Fibroblast of lung (primary cell): Measurements from ENCODE around the gene MPRIP. TPM values are rescaled to one million over a fixed set of nuclear protein-coding genes. Genes with fewer than 3 reads are reported as not detected.

Experiments used
- DNase-seq, 2 donors: peaks; one replicate each; pipeline versions ENCODE4 v3.0.0 to v3.0.0-alpha.2; 2010; ENCODE audit warnings: low read depth in 2 of 2
- H2AFZ ChIP-seq: 2 replicates; pipeline ENCODE4 v1.5.1; 2012; ENCODE audit warnings: low read length, control low read depth, inconsistent platforms
- H3K27ac ChIP-seq: 2 replicates; pipeline ENCODE4 v1.5.1; 2011; ENCODE audit warnings: low read length, control low read depth; ENCODE audit not compliant: insufficient read depth
- H3K27me3 ChIP-seq: 2 replicates; pipeline ENCODE4 v1.5.1; 2011; ENCODE audit warnings: mild to moderate bottlenecking, low read length; ENCODE audit not compliant: control insufficient read depth, insufficient read depth
- H3K36me3 ChIP-seq: 2 replicates; pipeline ENCODE4 v1.5.1; 2011; ENCODE audit warnings: low read length; ENCODE audit not compliant: control insufficient read depth, insufficient read depth
- H3K4me1 ChIP-seq: 2 replicates; pipeline ENCODE4 v1.5.1; 2011; ENCODE audit warnings: low read length; ENCODE audit not compliant: control insufficient read depth, insufficient read depth; ENCODE audit errors: extremely low read depth
- H3K4me2 ChIP-seq: 2 replicates; pipeline ENCODE4 v1.5.1; 2011; ENCODE audit warnings: low read length, control low read depth; ENCODE audit not compliant: insufficient read depth; ENCODE audit errors: extremely low read depth
- H3K4me3 ChIP-seq, 4 experiments: fragments of 200-600 bp in 1 of 4; sonication (generic) in 1 of 4; replicated peaks in 1 of 4; 2 replicates each; pipeline ENCODE4 v1.5.1; 2011 to 2016; ENCODE audit warnings: low read length in 4 of 4, low read depth in 3 of 4, mild to moderate bottlenecking in 3 of 4, control low read depth in 2 of 4, inconsistent platforms in 1 of 4, mixed read lengths in 1 of 4; ENCODE audit not compliant: insufficient read depth in 1 of 4; ENCODE audit errors: control extremely low read depth in 1 of 4
- H3K79me2 ChIP-seq: 2 replicates; pipeline ENCODE4 v1.5.1; 2012; ENCODE audit warnings: mild to moderate bottlenecking, low read length, inconsistent platforms; ENCODE audit not compliant: control insufficient read depth, insufficient read depth
- H3K9ac ChIP-seq: 2 replicates; pipeline ENCODE4 v1.5.1; 2011; ENCODE audit warnings: mild to moderate bottlenecking, low read length, control low read depth; ENCODE audit not compliant: insufficient read depth
- H3K9me3 ChIP-seq: 2 replicates; pipeline ENCODE4 v1.5.1; 2012; ENCODE audit warnings: low read depth, low read length; ENCODE audit not compliant: control insufficient read depth, insufficient read depth
- H4K20me1 ChIP-seq: 2 replicates; pipeline ENCODE4 v1.5.1; 2011; ENCODE audit warnings: low read length; ENCODE audit not compliant: control insufficient read depth, insufficient read depth; ENCODE audit errors: extremely low read depth
- EZH2 ChIP-seq: IDR thresholded peaks from 2 replicates; pipeline ENCODE4 v1.5.1; 2012; ENCODE audit warnings: low read length, control low read depth, mild to moderate bottlenecking; ENCODE audit errors: missing control alignments
- polyA plus RNA-seq, 2 donors: library from polyadenylated mRNA; depleted of rRNA in 1 of 2; stranded (reverse) in 1 of 2; unstranded in 1 of 2; fragments of >200 nt; gene quantifications; 2 replicates each; pipeline ENCODE4 v1.2.1, GENCODE V29; 2011 to 2012; ENCODE audit warnings: missing spikeins in 1 of 2
- total RNA-seq: library from RNA; depleted of rRNA; stranded (reverse); fragments of >200 nt; gene quantifications from 2 replicates; pipeline ENCODE4 v1.2.1, GENCODE V29; 2014
- TF ChIP-seq, protein P1 (sequence below), 2 donors: IDR thresholded peaks in 1 of 2; conservative IDR thresholded peaks in 1 of 2; 1 replicate in 1 of 2; 2 replicates in 1 of 2; pipeline ENCODE4 v1.5.1; 2011 to 2012; ENCODE audit warnings: low read length in 2 of 2, control low read depth in 1 of 2, inconsistent platforms in 1 of 2, low read depth in 1 of 2, mild to moderate bottlenecking in 1 of 2

The MPRIP gene
- total and polyA plus RNA-seq, 2 donors (not counting 1 experiment from before 2014, with no cell fraction given), result 104 to 124 TPM

DNA sequence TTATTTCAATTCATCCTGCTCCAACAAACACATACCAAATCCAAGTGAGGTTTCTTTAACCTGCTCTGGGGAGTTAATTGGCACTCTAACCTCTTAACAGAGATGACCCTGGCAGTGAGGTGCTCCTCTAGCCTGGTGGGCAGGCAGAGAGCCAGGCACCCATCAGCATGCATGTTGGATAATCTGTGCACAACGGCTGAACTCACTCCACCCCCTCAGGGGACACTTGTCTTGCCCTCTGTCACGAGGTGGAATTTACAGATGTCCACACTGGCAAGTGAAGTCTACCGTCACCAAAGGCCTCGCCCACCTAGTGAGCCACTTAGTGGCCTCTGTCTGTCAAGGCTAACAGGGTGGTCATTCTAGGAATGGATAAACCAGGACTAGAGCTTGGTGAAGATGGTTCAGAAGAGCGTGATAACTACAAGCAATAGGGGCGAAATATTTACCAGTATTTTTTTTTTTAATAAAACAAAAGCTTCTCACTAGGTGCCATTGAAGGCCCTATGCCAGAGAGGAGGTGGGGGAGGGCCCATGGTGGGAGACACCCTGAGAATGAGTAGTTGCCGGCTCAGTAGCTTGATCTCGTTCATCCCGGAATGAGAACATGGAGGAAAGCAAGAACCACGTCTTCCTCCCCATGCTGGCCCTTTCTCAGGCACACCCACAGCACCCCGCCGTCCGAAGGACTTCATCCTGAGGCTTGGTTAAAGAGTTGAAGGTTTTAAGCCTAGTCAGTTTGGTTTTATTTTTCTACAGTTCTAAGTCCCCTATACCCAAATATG, 138.7 kb downstream of the MPRIP start:
- Histone ChIP-seq H3K27ac (no peak overlapping the region), H3K4me1 (peaks cover under 1% of the 10 kb centered on the region), H4K20me1 (no peaks in the 10 kb centered on the region), H3K4me3 (no peak overlapping the region), H3K9me3 (no peaks in the 10 kb centered on the region), H3K4me2 (no peak overlapping the region), H3K36me3 (peaks cover 29% of the 10 kb centered on the region), H3K79me2 (no peaks in the 10 kb centered on the region), H3K27me3 (no peaks in the 10 kb centered on the region), H3K9ac (no peak overlapping the region), H2AFZ (no peak overlapping the region)
- TF ChIP-seq, protein P1, sequence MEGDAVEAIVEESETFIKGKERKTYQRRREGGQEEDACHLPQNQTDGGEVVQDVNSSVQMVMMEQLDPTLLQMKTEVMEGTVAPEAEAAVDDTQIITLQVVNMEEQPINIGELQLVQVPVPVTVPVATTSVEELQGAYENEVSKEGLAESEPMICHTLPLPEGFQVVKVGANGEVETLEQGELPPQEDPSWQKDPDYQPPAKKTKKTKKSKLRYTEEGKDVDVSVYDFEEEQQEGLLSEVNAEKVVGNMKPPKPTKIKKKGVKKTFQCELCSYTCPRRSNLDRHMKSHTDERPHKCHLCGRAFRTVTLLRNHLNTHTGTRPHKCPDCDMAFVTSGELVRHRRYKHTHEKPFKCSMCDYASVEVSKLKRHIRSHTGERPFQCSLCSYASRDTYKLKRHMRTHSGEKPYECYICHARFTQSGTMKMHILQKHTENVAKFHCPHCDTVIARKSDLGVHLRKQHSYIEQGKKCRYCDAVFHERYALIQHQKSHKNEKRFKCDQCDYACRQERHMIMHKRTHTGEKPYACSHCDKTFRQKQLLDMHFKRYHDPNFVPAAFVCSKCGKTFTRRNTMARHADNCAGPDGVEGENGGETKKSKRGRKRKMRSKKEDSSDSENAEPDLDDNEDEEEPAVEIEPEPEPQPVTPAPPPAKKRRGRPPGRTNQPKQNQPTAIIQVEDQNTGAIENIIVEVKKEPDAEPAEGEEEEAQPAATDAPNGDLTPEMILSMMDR (conservative IDR thresholded peaks at IDR 0.05 in 1 of 2, IDR thresholded peaks at IDR 0.05 in 1 of 2; ENCODE audit: low read depth in 1 of 2, low read length in 2 of 2), result no peak
- TF ChIP-seq EZH2, result no peak
- no peak for DNase-seq

GRCh38 chr17:17181666-17182597, 139.7 kb downstream of the MPRIP start:
- H2AFZ ChIP-seq, result no peak overlapping the region
- H3K36me3 ChIP-seq, result peaks cover 24% of the 10 kb centered on the region
- H4K20me1 ChIP-seq, result no peaks in the 10 kb centered on the region
- no peak overlapping the region for H3K9ac ChIP-seq
- no peaks in the 10 kb centered on the region for H3K9me3 ChIP-seq
- H3K4me1 ChIP-seq, result peaks cover 4% of the 10 kb centered on the region
- H3K27ac ChIP-seq, result no peak overlapping the region
- H3K27me3 ChIP-seq, result no peaks in the 10 kb centered on the region
- TF ChIP-seq, protein P1 (conservative IDR thresholded peaks at IDR 0.05 in 1 of 2, IDR thresholded peaks at IDR 0.05 in 1 of 2; ENCODE audit: low read depth in 1 of 2, low read length in 2 of 2), result no peak
- no peak for TF ChIP-seq EZH2
- DNase-seq, result no peak
- H3K4me2 ChIP-seq, result no peak overlapping the region
- no peak overlapping the region for H3K4me3 ChIP-seq
- no peaks in the 10 kb centered on the region for H3K79me2 ChIP-seq

DNA sequence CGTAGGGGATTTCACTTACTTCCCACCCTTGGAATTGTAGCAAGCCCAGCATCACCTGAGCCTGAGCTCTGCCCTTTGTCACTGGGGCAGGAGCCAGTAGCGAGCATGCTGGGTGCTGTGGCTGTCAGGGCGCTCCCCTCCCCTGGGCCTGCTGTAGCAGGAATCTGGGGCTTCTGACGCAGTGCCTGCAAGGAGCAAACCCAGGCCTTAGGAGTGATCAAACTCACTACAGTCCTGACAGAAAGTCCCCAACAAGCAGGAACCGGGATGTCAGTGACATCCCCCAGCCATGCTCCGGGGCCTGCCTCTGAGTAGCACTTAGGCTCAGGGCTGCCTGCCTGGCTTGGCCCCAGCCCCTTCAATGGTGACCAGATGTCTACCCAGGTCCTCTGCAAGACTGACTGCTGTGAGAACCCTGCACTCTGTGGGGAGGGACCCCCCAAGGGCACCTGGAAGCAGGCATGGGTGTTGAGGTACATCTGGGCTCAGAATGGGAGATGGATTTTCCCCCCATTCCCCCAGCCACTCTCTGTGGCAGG, 140.4 kb downstream of the MPRIP start:
- Histone ChIP-seq H3K79me2 (no peaks in the 10 kb centered on the region), H4K20me1 (no peaks in the 10 kb centered on the region), H3K36me3 (peaks cover 20% of the 10 kb centered on the region), H3K9ac (no peak overlapping the region), H3K27ac (no peak overlapping the region), H3K4me2 (no peak overlapping the region), H3K27me3 (no peaks in the 10 kb centered on the region), H3K4me1 (peaks cover 4% of the 10 kb centered on the region), H3K9me3 (no peaks in the 10 kb centered on the region), H3K4me3 (no peak overlapping the region), H2AFZ (no peak overlapping the region)
- TF ChIP-seq, protein P1 (conservative IDR thresholded peaks at IDR 0.05 in 1 of 2, IDR thresholded peaks at IDR 0.05 in 1 of 2; ENCODE audit: low read depth in 1 of 2, low read length in 2 of 2), result no peak
- TF ChIP-seq EZH2, result no peak
- DNase-seq, result no peak
